Tibial nerve (tissue), 4 donors: ENCODE measurements around the gene MYRFL. TPM values are rescaled to one million over a fixed set of nuclear protein-coding genes. Genes with fewer than 3 reads are reported as not detected.

ENCODE experiments used
- DNase-seq, 2 donors: peaks; one replicate each; pipeline ENCODE4 v3.0.0-alpha.2; 2019; ENCODE audit warnings: low spot score in 2 of 2
- H3K27ac ChIP-seq, 4 donors: fragments of 200-600 bp; sonication (generic) in 3 of 4; one replicate each; pipeline ENCODE4 v1.5.1; 2017 to 2019; ENCODE audit warnings: mild to moderate bottlenecking in 1 of 4
- H3K27me3 ChIP-seq, 2 donors: fragments of 200-600 bp; sonication (generic) in 1 of 2; one replicate each; pipeline versions ENCODE4 v1.5.1 to v1.6.0; 2017 to 2019
- H3K36me3 ChIP-seq, 3 donors: fragments of 200-600 bp; sonication (generic); one replicate each; pipeline ENCODE4 v1.5.1; 2018 to 2019
- H3K4me1 ChIP-seq, 4 donors: fragments of 200-600 bp; sonication (generic) in 3 of 4; one replicate each; pipeline ENCODE4 v1.5.1; 2017 to 2019
- H3K4me3 ChIP-seq, 4 donors: fragments of 200-600 bp; sonication (generic) in 3 of 4; one replicate each; pipeline ENCODE4 v1.5.1; 2017 to 2019; ENCODE audit warnings: mild to moderate bottlenecking in 1 of 4, moderate library complexity in 1 of 4
- H3K9me3 ChIP-seq, 4 donors: fragments of 200-600 bp; sonication (generic) in 3 of 4; one replicate each; pipeline ENCODE4 v1.5.1; 2017 to 2019
- CTCF ChIP-seq, 5 experiments: fragments of 200-600 bp in 3 of 5; fragments of 450-650 bp in 2 of 5; sonication (generic) in 3 of 5; IDR thresholded peaks; one replicate each; pipeline ENCODE4 v1.5.1; 2016 to 2019; ENCODE audit warnings: antibody characterized with exemption in 5 of 5, mild to moderate bottlenecking in 3 of 5, moderate library complexity in 2 of 5
- EP300 ChIP-seq, 2 donors: sonication (generic); formaldehyde crosslinking; IDR thresholded peaks; one replicate each; pipeline ENCODE4 v1.6.1; 2017; ENCODE audit warnings: antibody characterized with exemption in 2 of 2, mild to moderate bottlenecking in 1 of 2
- POLR2A ChIP-seq, 2 donors: fragments of 450-650 bp; IDR thresholded peaks; one replicate each; pipeline ENCODE4 v1.6.1; 2017; ENCODE audit warnings: antibody characterized with exemption in 2 of 2, mild to moderate bottlenecking in 2 of 2, moderate library complexity in 2 of 2
- WGBS, 2 donors: methylation state at CpG; one replicate each; pipeline ENCODE4 v1.1.5; 2018; 5-methylcytosine and 5-hydroxymethylcytosine counted together
- total RNA-seq, 4 donors: library from RNA; depleted of rRNA; stranded (reverse); fragments of >200 nt; gene quantifications; one replicate each; pipeline ENCODE4 v1.1.0, GENCODE V29; 2016

Gene MYRFL
- total RNA-seq, 4 donors from 2014 or later = 0.20 TPM; not detected in 3

GRCh38 chr12:69919495-69919894, 94.5 kb downstream of the MYRFL start:
- no peak overlapping the region for H3K27ac ChIP-seq
- no peak for TF ChIP-seq POLR2A (IDR thresholded peaks at IDR 0.05)
- TF ChIP-seq CTCF (IDR thresholded peaks at IDR 0.05) = no peak
- no peak for TF ChIP-seq EP300 (IDR thresholded peaks at IDR 0.05)
- H3K36me3 ChIP-seq = no peaks in the 10 kb centered on the region
- H3K27me3 ChIP-seq = no peaks in the 10 kb centered on the region
- peaks cover 0 to 9% (median 0%) of the 10 kb centered on the region in 4 donors for H3K4me1 ChIP-seq
- H3K9me3 ChIP-seq = no peaks in the 10 kb centered on the region
- DNase-seq = no peak
- H3K4me3 ChIP-seq = no peak overlapping the region
- WGBS, 2 donors = 49 to 57% methylated on average over 3 of the region's 3 CpGs

- H3K27ac ChIP-seq = no peak overlapping the region
- no peaks in the 10 kb centered on the region for H3K36me3 ChIP-seq
- no peak for DNase-seq
- no peaks in the 10 kb centered on the region for H3K27me3 ChIP-seq
- no peak overlapping the region for H3K4me3 ChIP-seq
- WGBS, 2 donors = 61 to 68% methylated on average over 4 of the region's 4 CpGs
- TF ChIP-seq POLR2A (IDR thresholded peaks at IDR 0.05) = no peak
- no peak for TF ChIP-seq EP300 (IDR thresholded peaks at IDR 0.05)
- TF ChIP-seq CTCF (IDR thresholded peaks at IDR 0.05) = no peak
- H3K9me3 ChIP-seq = no peaks in the 10 kb centered on the region
- H3K4me1 ChIP-seq = peaks cover 0 to 3% (median 0%) of the 10 kb centered on the region in 4 donors
Observed at GRCh38 chr12:69921831-69922230, 96.8 kb downstream of the MYRFL start.

- TF ChIP-seq CTCF (IDR thresholded peaks at IDR 0.05) (no peak), POLR2A (IDR thresholded peaks at IDR 0.05) (no peak), EP300 (IDR thresholded peaks at IDR 0.05) (no peak)
- Histone ChIP-seq H3K36me3 (no peaks in the 10 kb centered on the region), H3K9me3 (no peaks in the 10 kb centered on the region), H3K4me1 (no peaks in the 10 kb centered on the region), H3K27ac (no peak overlapping the region), H3K27me3 (no peaks in the 10 kb centered on the region), H3K4me3 (no peak overlapping the region)
- DNase-seq = no peak
Observed at GRCh38 chr12:69922999-69923398, 98.0 kb downstream of the MYRFL start.

GRCh38 chr12:69925291-69925690, 100.3 kb downstream of the MYRFL start:
- Histone ChIP-seq H3K27ac (no peak overlapping the region), H3K36me3 (no peaks in the 10 kb centered on the region), H3K4me1 (no peaks in the 10 kb centered on the region), H3K9me3 (no peaks in the 10 kb centered on the region), H3K4me3 (no peak overlapping the region), H3K27me3 (no peaks in the 10 kb centered on the region)
- TF ChIP-seq EP300 (IDR thresholded peaks at IDR 0.05) (no peak), CTCF (IDR thresholded peaks at IDR 0.05) (no peak), POLR2A (IDR thresholded peaks at IDR 0.05) (no peak)
- no peak for DNase-seq
- 73 to 74% methylated on average over 2 of the region's 2 CpGs for WGBS, 2 donors

GRCh38 chr12:69927164-69927563, 102.1 kb downstream of the MYRFL start:
- H3K9me3 ChIP-seq = no peaks in the 10 kb centered on the region
- 71 to 72% methylated on average over 4 of the region's 4 CpGs for WGBS, 2 donors

More at GRCh38 chr12:69927164-69927563, 102.1 kb downstream of the MYRFL start:
- Histone ChIP-seq H3K4me3 (no peak overlapping the region), H3K27ac (no peak overlapping the region), H3K36me3 (no peaks in the 10 kb centered on the region), H3K27me3 (no peaks in the 10 kb centered on the region), H3K4me1 (peaks cover 0 to 2% (median 0%) of the 10 kb centered on the region in 4 donors)
- no peak for DNase-seq
- TF ChIP-seq EP300 (IDR thresholded peaks at IDR 0.05) (no peak), CTCF (IDR thresholded peaks at IDR 0.05) (no peak)
